ENCODE measurements around the gene NANOS2. TPM values are rescaled to one million over a fixed set of nuclear protein-coding genes. Genes with fewer than 3 reads are reported as not detected.
"Not testable (repeated sequence)": the region's sequence is repeated elsewhere in the genome, so short reads cannot be mapped to it uniquely, and the experiment has no call there.

Gene NANOS2
- total RNA-seq, 2 donors from 2014 or later: not detected

DNA sequence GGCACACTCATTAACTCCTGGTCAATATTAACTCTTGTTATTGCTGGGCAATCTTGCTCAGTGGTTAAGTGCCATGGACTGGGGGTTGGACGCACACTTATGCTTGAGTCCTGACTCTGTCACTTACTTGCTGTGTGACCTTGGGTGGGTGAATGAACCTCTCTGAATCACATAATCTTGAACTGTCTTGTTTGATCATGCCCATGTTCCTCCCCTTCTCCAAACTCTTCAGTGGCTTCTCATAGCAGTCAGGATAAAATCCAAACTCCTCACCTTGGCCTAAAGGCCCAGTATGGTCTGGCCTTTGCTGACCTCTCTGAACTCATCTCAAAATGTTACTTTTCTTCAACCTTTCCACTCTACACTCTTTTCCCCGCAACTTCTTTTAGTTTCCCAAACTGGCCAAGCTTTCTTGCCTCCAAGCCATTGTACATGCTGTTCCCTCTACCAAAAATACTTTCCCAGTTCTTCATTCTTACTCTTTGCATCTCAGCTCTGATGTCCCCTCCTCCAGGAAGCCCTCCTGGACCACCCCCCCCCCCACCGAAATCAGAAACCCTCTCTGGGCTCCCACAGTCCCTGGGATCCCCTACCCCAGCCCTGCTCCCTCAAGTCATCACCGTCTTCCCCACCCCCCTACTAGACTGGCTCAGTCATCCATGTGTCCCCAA, 14.5 kb downstream of the NANOS2 start:
- no peak for DNase-seq
- intact Hi-C loops (cut with DNase I): no loop called here
- Histone ChIP-seq H3K9ac (ENCODE audit: low read depth in 2 of 2, low read length in 2 of 2) (no peak overlapping the region), H3K4me1 (peaks cover 11% of the 10 kb centered on the region), H3K4me3 (no peak overlapping the region), H3K27me3 (no peaks in the 10 kb centered on the region), H3K27ac (no peak overlapping the region), H3K36me3 (no peaks in the 10 kb centered on the region), H3K9me3 (no peaks in the 10 kb centered on the region)
- TF ChIP-seq CTCF (IDR thresholded peaks at IDR 0.05): no peak

DNA sequence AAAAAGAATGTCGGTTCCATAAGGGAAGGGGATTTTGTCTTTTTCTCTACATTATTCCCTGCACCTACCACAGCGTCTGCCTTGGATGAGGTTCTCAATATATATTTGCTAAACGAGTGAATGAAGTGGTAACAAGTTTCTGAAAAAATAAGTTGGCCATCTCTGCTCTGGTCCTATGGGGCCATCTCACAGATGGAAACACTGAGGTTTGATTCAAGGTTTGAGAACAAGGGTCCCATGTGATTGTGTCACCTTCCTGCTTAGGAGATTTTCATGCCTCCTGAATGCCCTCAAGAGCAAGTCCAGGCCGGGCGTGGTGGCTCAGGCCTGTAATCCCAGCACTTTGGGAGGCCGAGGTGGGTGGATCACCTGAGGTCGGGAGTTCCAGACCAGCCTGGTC, 15.3 kb downstream of the NANOS2 start:
- no peak for TF ChIP-seq CTCF (IDR thresholded peaks at IDR 0.05)
- Histone ChIP-seq H3K27ac (no peak overlapping the region), H3K9me3 (no peaks in the 10 kb centered on the region), H3K36me3 (no peaks in the 10 kb centered on the region), H3K9ac (ENCODE audit: low read depth in 2 of 2, low read length in 2 of 2) (no peak overlapping the region), H3K27me3 (no peaks in the 10 kb centered on the region), H3K4me3 (no peak overlapping the region), H3K4me1 (peaks cover 11% of the 10 kb centered on the region)
- intact Hi-C loops (cut with DNase I): no loop called here
- no peak for DNase-seq

DNA sequence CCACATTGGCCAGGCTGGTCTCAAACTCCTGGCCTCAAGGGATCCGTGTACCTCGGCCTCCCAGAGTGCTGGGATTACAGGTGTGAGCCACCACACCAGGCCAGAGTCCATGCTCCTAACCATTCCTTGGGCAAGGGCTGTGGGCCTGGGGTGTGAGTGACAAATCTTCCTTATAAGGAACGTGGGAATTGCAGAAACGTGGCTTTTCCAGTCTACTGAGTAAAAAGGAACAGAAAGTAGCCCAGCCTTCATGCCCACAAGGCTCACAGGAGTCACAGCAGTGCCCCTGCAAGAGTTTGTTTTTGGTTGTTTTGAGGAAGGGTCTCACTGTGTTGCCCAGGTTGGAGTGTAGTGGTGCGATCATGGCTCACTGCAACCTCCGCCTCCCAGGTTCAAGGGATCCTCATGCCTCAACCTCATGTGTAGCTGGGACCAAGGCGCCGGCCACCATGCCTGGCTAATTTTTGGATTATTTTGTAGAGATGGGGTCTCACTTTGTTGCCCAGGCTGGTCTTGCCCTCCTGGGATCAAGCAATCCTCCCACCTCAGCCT, 17.2 kb downstream of the NANOS2 start:
- Histone ChIP-seq H3K4me1 (peaks cover 6% of the 10 kb centered on the region), H3K36me3 (no peaks in the 10 kb centered on the region), H3K9ac (ENCODE audit: low read depth in 2 of 2, low read length in 2 of 2) (no peak overlapping the region), H3K9me3 (no peaks in the 10 kb centered on the region), H3K27ac (no peak overlapping the region), H3K27me3 (no peaks in the 10 kb centered on the region), H3K4me3 (no peak overlapping the region)
- no peak for TF ChIP-seq CTCF (IDR thresholded peaks at IDR 0.05)
- intact Hi-C loops (cut with DNase I): no loop called here
- no peak for DNase-seq

DNA sequence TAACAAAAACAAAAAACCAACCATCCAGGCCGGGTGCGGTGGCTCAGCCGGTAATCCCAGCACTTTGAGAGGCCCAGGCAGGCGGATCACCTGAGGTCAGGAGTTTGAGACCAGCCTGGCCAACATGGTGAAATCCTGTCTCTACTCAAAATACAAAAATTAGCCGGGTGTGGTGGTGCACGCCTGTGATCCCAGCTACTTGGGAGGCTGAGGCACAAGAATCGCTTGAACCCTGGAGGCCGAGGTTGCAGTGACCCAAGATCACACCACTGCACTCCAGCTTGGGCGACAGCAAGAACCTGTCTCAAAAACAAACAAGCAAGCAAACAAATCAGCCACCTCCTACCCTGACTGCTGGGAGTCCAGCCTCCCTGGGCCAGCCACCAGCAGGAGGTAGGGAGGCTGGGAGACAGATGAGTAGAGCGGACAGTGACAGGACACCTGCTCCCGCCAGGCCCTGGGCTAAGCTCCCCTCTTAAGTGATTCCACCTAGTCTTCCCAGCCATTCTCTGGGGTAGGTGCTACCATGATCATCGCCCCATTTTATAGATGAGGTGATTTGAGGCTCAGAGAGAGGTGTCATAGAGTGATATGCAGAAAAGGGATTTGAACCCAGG, 18.5 kb downstream of the NANOS2 start:
- H3K4me3 ChIP-seq; DNase-seq; H3K9ac ChIP-seq (ENCODE audit: low read depth in 2 of 2, low read length in 2 of 2); H3K36me3 ChIP-seq; H3K27ac ChIP-seq; H3K27me3 ChIP-seq; H3K4me1 ChIP-seq; intact Hi-C loops (cut with DNase I); H3K9me3 ChIP-seq: not testable (repeated sequence)

- DNase-seq: no peak
- Histone ChIP-seq H3K27ac (no peak overlapping the region), H3K9ac (ENCODE audit: low read depth in 2 of 2, low read length in 2 of 2) (no peak overlapping the region), H3K9me3 (no peaks in the 10 kb centered on the region), H3K36me3 (no peaks in the 10 kb centered on the region), H3K4me1 (no peaks in the 10 kb centered on the region), H3K27me3 (no peaks in the 10 kb centered on the region), H3K4me3 (no peak overlapping the region)
- no peak for TF ChIP-seq CTCF (IDR thresholded peaks at IDR 0.05)
- intact Hi-C loops (cut with DNase I): no loop called here
Measured at GRCh38 chr19:45895519-45895972, 19.0 kb downstream of the NANOS2 start.

DNA sequence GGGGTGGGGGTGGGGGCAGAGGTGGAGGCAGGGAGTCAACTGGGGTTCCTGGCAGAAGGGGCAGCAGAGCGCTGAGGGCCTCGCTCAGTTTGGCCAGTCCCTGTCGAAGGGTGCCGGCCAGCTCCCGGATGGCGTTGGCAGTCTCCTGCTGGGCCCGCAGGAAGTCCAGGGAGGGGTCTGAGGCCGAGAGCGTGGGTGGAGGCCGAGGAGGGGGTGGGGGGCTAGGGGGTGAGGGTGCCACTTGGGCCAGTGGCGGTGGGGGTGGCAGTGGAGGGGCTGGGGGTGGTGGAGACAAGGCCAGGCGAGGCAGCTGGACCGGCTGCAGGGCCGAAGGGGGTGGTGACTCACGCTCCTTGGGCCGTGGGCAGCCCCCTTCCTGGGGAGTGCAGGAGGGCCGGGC, 23.7 kb downstream of the NANOS2 start:
- TF ChIP-seq CTCF (IDR thresholded peaks at IDR 0.05): no peak
- Histone ChIP-seq H3K4me3 (no peak overlapping the region), H3K4me1 (peaks cover 3% of the 10 kb centered on the region), H3K27me3 (no peaks in the 10 kb centered on the region), H3K9me3 (no peaks in the 10 kb centered on the region), H3K27ac (no peak overlapping the region), H3K36me3 (no peaks in the 10 kb centered on the region), H3K9ac (ENCODE audit: low read depth in 2 of 2, low read length in 2 of 2) (no peak overlapping the region)
- no peak for DNase-seq
- intact Hi-C loops (cut with DNase I): no loop called here

Data from colonic mucosa (tissue), 4 donors.